ENCODE data around the gene DHODH. TPM values are rescaled to one million over a fixed set of nuclear protein-coding genes. Genes with fewer than 3 reads are reported as not detected.

Gene DHODH
- total RNA-seq, 4 donors from 2014 or later = 4.5 to 7.8 (median 6.5) TPM

DNA sequence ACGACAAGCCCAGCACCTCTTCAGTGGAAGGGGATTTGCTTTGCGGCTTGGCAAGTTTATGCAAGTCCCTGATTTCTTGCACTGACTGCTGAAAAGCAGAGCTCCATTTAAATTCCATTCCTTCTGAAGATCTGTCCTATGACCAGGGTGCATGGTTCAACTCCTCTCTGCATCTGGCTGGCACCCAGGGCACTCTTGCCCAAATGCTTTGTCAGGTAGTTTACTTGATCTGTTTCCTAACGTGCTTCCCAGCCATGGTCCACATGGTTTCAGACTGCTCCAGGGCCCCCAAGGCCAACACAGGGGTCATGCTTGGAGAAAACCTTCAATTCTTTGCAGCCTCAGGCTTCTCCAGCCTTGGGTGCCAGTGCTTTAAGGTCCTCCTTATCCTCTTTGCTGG, 34.5 kb downstream of the DHODH start:
- Histone ChIP-seq H3K4me1 (no peaks in the 10 kb centered on the region), H3K27ac (no peak overlapping the region), H3K9me3 (no peaks in the 10 kb centered on the region), H3K36me3 (peaks cover 0 to 48% of the 10 kb centered on the region in 2 donors), H3K27me3 (no peaks in the 10 kb centered on the region), H3K4me3 (no peak overlapping the region)
- 77 to 100% methylated on average over 2 of the region's 3 CpGs for WGBS, 2 donors (ENCODE audit: low coverage in 1 of 2)
- ATAC-seq = no peak
- TF ChIP-seq POLR2AphosphoS5 (IDR thresholded peaks at IDR 0.05) (no peak), EP300 (IDR thresholded peaks at IDR 0.05) (no peak), POLR2A (IDR thresholded peaks at IDR 0.05) (no peak)
- TF ChIP-seq, protein P1, sequence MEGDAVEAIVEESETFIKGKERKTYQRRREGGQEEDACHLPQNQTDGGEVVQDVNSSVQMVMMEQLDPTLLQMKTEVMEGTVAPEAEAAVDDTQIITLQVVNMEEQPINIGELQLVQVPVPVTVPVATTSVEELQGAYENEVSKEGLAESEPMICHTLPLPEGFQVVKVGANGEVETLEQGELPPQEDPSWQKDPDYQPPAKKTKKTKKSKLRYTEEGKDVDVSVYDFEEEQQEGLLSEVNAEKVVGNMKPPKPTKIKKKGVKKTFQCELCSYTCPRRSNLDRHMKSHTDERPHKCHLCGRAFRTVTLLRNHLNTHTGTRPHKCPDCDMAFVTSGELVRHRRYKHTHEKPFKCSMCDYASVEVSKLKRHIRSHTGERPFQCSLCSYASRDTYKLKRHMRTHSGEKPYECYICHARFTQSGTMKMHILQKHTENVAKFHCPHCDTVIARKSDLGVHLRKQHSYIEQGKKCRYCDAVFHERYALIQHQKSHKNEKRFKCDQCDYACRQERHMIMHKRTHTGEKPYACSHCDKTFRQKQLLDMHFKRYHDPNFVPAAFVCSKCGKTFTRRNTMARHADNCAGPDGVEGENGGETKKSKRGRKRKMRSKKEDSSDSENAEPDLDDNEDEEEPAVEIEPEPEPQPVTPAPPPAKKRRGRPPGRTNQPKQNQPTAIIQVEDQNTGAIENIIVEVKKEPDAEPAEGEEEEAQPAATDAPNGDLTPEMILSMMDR (IDR thresholded peaks at IDR 0.05) = no peak

DNA sequence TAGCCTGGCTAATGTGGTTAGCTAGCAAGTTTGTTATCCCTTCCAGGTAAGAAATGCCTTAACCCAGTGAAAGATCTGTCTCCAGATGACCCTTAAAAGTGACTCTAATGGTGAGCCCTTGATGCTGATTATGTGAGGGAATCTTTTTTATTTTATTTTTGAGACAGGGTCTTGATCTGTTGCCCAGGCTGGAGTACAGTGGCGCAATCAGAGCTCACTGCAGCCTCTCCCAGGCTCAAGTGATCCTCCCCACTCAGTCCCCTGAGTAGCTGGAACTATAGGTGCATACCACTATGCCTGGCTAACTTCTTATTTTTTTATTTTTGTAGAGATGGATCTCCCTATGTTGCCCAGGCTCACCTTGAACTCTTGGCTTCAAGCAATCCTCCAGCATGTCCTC, 35.0 kb downstream of the DHODH start:
- no peaks in the 10 kb centered on the region for H3K27me3 ChIP-seq
- no peaks in the 10 kb centered on the region for H3K4me1 ChIP-seq
- no peak for TF ChIP-seq POLR2AphosphoS5 (IDR thresholded peaks at IDR 0.05)
- no peak for TF ChIP-seq POLR2A (IDR thresholded peaks at IDR 0.05)
- TF ChIP-seq, protein P1 (IDR thresholded peaks at IDR 0.05) = no peak
- TF ChIP-seq EP300 (IDR thresholded peaks at IDR 0.05) = no peak
- H3K27ac ChIP-seq = no peak overlapping the region
- H3K36me3 ChIP-seq = peaks cover 0 to 46% of the 10 kb centered on the region in 2 donors
- no peaks in the 10 kb centered on the region for H3K9me3 ChIP-seq
- H3K4me3 ChIP-seq = no peak overlapping the region
- 100% methylated on average over 1 of the region's 1 CpG for WGBS, 2 donors (ENCODE audit: low coverage in 1 of 2)
- no peak for ATAC-seq

DNA sequence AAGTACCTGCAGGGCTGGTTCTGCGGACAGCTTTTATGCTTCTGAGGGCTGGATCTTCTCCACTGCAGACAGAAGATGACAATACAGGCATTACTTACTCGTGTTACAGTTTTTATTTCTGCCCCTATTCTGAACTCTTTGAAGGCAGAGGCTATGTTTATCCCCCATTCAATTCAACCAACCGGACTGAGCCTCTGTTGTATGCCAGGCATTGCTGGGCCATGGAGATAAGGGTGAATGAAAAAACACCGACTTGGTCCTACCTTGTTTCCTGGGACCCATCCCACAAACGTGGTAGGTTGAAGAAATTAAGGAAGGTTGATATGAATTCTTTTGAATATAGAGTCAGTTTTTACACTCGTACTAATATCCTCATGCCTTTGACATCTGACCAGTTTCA, 35.8 kb downstream of the DHODH start:
- Histone ChIP-seq H3K4me3 (no peak overlapping the region), H3K36me3 (peaks cover 0 to 43% of the 10 kb centered on the region in 2 donors), H3K4me1 (no peaks in the 10 kb centered on the region), H3K9me3 (peaks cover 0 to 4% (median 0%) of the 10 kb centered on the region in 3 donors), H3K27ac (no peak overlapping the region), H3K27me3 (no peaks in the 10 kb centered on the region)
- WGBS, 2 donors (ENCODE audit: low coverage in 1 of 2) = 51 to 66% methylated on average over 4 to 6 of the region's 6 CpGs
- ATAC-seq = no peak
- TF ChIP-seq POLR2AphosphoS5 (IDR thresholded peaks at IDR 0.05) = no peak
- TF ChIP-seq POLR2A (IDR thresholded peaks at IDR 0.05) = no peak

DNA sequence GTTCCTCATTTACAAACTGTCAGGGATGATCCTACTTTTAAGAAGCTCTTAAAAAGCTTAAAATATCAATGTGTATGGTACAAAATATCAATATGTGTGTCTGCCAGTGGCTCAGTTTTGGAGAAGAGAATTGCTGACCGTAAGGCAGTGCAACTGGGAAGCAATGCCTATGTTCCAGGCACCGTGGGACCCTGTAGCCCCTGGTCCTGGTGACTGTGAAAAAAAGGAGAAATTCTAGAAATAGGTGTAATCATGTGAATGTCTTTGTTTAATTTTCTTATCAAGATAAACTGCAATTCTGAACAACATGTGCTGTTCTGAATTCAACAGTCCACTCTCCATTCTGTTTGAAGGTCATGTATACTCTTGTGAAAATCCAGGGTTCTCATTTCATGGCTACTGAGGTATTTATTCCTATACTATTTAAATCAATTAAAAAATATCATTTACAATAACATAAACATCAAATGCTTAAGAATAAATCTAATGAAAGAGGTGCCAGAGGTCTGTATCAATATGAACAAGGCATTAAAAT, 36.3 kb downstream of the DHODH start:
- no peak for ATAC-seq
- peaks cover 0 to 40% of the 10 kb centered on the region in 2 donors for H3K36me3 ChIP-seq
- TF ChIP-seq, protein P1 (IDR thresholded peaks at IDR 0.05) = no peak
- TF ChIP-seq POLR2A (IDR thresholded peaks at IDR 0.05) (no peak), EP300 (IDR thresholded peaks at IDR 0.05) (no peak), POLR2AphosphoS5 (IDR thresholded peaks at IDR 0.05) (no peak)

DNA sequence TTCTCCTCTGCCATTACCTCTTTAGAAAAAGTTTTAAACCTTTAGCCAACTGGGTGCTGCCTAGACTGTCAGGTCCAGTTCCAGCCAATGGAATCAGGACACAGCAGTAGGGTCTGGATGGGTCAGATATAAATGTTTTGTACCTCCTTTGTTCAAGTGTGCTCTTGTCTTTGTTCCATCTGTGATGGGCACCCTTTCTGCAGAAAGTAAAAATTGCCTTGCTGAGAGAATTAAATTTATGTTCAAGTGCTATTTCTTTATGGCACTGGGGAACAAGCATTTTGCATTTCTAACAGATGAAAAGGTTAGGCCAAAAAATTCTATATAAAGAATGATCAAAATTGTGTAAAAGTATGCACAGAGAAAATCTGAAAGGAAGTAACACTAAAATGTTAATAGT, 40.6 kb downstream of the DHODH start:
- no peak for TF ChIP-seq POLR2AphosphoS5 (IDR thresholded peaks at IDR 0.05)
- Histone ChIP-seq H3K4me3 (no peak overlapping the region), H3K27ac (no peak overlapping the region), H3K27me3 (no peaks in the 10 kb centered on the region), H3K4me1 (no peaks in the 10 kb centered on the region), H3K36me3 (peaks cover 0 to 12% of the 10 kb centered on the region in 2 donors), H3K9me3 (peaks cover 0 to 4% (median 0%) of the 10 kb centered on the region in 3 donors)
- ATAC-seq = no peak

More for the DNA sequence above, 36.3 kb downstream of the DHODH start:
- H3K27me3 ChIP-seq = no peaks in the 10 kb centered on the region
- 63 to 90% methylated on average over 2 of the region's 2 CpGs for WGBS, 2 donors (ENCODE audit: low coverage in 1 of 2)
- H3K9me3 ChIP-seq = peaks cover 0 to 4% (median 0%) of the 10 kb centered on the region in 3 donors
- no peak overlapping the region for H3K4me3 ChIP-seq
- no peak overlapping the region for H3K27ac ChIP-seq
- no peaks in the 10 kb centered on the region for H3K4me1 ChIP-seq

DNA sequence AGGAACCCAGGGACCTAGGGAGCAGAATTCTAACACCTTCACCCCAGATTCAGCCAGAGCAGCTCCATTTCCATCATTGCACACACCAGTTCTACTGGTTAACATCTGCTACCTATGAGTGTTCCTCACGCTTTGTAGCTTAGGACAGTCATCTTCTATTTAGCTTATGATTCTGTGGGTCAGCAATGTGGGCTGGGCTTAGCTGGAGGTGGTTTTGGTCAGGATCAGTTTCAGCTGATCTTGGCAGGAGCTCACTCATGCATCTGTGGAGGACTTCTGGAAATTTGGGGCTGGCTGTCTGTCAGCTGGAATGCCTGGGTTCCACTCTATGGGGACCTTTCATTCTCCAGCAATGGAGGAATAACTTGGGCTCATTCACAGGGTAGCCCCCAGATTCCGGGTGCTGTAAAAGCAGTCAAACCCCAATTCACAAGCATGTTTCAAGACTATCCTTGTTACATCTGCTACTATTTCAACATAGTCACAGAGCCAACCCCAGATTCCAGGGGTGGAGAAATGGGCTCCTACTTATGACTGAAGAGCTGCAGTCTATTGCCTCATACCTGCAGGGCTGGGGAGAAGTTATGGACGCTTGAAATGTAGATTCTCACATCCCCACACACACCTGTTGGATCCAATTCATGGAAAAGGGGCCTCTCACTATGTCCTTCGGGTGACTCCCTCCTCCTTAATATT, 42.4 kb downstream of the DHODH start:
- H3K9me3 ChIP-seq = peaks cover 0 to 4% (median 0%) of the 10 kb centered on the region in 3 donors
- no peaks in the 10 kb centered on the region for H3K27me3 ChIP-seq
- H3K27ac ChIP-seq = no peak overlapping the region
- no peaks in the 10 kb centered on the region for H3K4me1 ChIP-seq
- no peak overlapping the region for H3K4me3 ChIP-seq
- WGBS, 2 donors (ENCODE audit: low coverage in 1 of 2) = 73 to 82% methylated on average over 2 to 4 of the region's 4 CpGs
- ATAC-seq = peak; percentile 34
- peaks cover 0 to 6% of the 10 kb centered on the region in 2 donors for H3K36me3 ChIP-seq
- TF ChIP-seq POLR2AphosphoS5 (IDR thresholded peaks at IDR 0.05) = no peak
- TF ChIP-seq POLR2A (IDR thresholded peaks at IDR 0.05) = no peak
- TF ChIP-seq EP300 (IDR thresholded peaks at IDR 0.05) = no peak
- TF ChIP-seq, protein P1 (IDR thresholded peaks at IDR 0.05) = no peak

Data from gastroesophageal sphincter (tissue), 4 donors.